DND-41 (cell line): Measurements from ENCODE around the gene CYP27B1.

Experiments
- ATAC-seq: fragments of 200-7000 bp; cut with Tn5 transposase; 3 replicates; pipeline ENCODE4 v1.9.1; 2021; ENCODE audit warnings: low read depth; ENCODE audit not compliant: insufficient read depth
- DNase-seq: peaks from one replicate; pipeline ENCODE4 v3.0.0-alpha.2; 2020
- H2AFZ ChIP-seq: 2 replicates; pipeline ENCODE4 v1.6.0; 2012; ENCODE audit warnings: low read depth, low read length
- H3K27ac ChIP-seq: 2 replicates; pipeline ENCODE4 v1.5.1; 2012; ENCODE audit warnings: low read length, inconsistent platforms
- H3K27me3 ChIP-seq: fragments of 200-600 bp; sonication (generic); 2 replicates; pipeline ENCODE4 v1.6.0; 2012; ENCODE audit warnings: low read length, mild to moderate bottlenecking, inconsistent platforms; ENCODE audit not compliant: insufficient read depth, poor library complexity
- H3K36me3 ChIP-seq: 2 replicates; pipeline ENCODE4 v1.5.1; 2012; ENCODE audit warnings: low read length, inconsistent platforms; ENCODE audit not compliant: insufficient read depth
- H3K4me1 ChIP-seq: 2 replicates; pipeline ENCODE4 v1.5.1; 2012; ENCODE audit warnings: mild to moderate bottlenecking, low read length; ENCODE audit not compliant: insufficient read depth
- H3K4me2 ChIP-seq: 2 replicates; pipeline ENCODE4 v1.6.0; 2012; ENCODE audit warnings: mild to moderate bottlenecking, moderate library complexity, low read length, inconsistent platforms; ENCODE audit not compliant: insufficient read depth
- H3K4me3 ChIP-seq, 2 experiments: fragments of 200-600 bp in 1 of 2; shearing (Covaris generic) in 1 of 2; 2 replicates each; pipeline ENCODE4 v1.5.1; 2012 to 2016; ENCODE audit warnings: inconsistent platforms in 2 of 2, low read length in 2 of 2, mild to moderate bottlenecking in 2 of 2, low read depth in 1 of 2, moderate library complexity in 1 of 2
- H3K79me2 ChIP-seq: 2 replicates; pipeline ENCODE4 v1.6.0; 2012; ENCODE audit warnings: low read length, inconsistent platforms; ENCODE audit not compliant: insufficient read depth
- H3K9ac ChIP-seq: 2 replicates; pipeline ENCODE4 v1.6.0; 2012; ENCODE audit warnings: low read depth, mild to moderate bottlenecking, inconsistent platforms, low read length, moderate library complexity
- H3K9me3 ChIP-seq: 2 replicates; pipeline ENCODE4 v1.5.1; 2012; ENCODE audit warnings: low read length, moderate library complexity, mild to moderate bottlenecking, inconsistent platforms; ENCODE audit not compliant: insufficient read depth, severe bottlenecking
- H4K20me1 ChIP-seq: 2 replicates; pipeline ENCODE4 v1.6.0; 2012; ENCODE audit warnings: low read length; ENCODE audit not compliant: insufficient read depth
- CTCF ChIP-seq: IDR thresholded peaks from 2 replicates; pipeline ENCODE4 v1.5.1; 2012; ENCODE audit warnings: borderline replicate concordance, low read length, moderate library complexity, mild to moderate bottlenecking; ENCODE audit not compliant: poor library complexity, severe bottlenecking; ENCODE audit errors: extremely low read depth
- EZH2 ChIP-seq: IDR thresholded peaks from 3 replicates; pipeline ENCODE4 v1.6.1; 2012; ENCODE audit warnings: borderline replicate concordance, low read depth, mild to moderate bottlenecking, moderate library complexity, low read length, inconsistent platforms; ENCODE audit not compliant: severe bottlenecking

CYP27B1 gene

GRCh38 chr12:57806677-57807076, 39.8 kb upstream of the CYP27B1 start:
- no peak for TF ChIP-seq EZH2
- no peak for TF ChIP-seq CTCF
- Histone ChIP-seq H3K27ac (no peak overlapping the region), H3K36me3 (peaks cover 5% of the 10 kb centered on the region; the same call in 1 of the 2 replicates), H3K4me1 (no peaks in the 10 kb centered on the region), H3K27me3 (no peaks in the 10 kb centered on the region), H3K4me2 (no peak overlapping the region), H2AFZ (no peak overlapping the region), H4K20me1 (no peaks in the 10 kb centered on the region), H3K9ac (no peak overlapping the region), H3K79me2 (no peaks in the 10 kb centered on the region), H3K4me3 (no peak overlapping the region), H3K9me3 (no peaks in the 10 kb centered on the region)
- no peak for DNase-seq
- no peak for ATAC-seq

GRCh38 chr12:57803319-57803893, 36.5 kb upstream of the CYP27B1 start:
- H3K9ac ChIP-seq, result no peak overlapping the region
- H2AFZ ChIP-seq, result no peak overlapping the region
- no peak overlapping the region for H3K4me3 ChIP-seq
- no peak overlapping the region for H3K27ac ChIP-seq
- no peaks in the 10 kb centered on the region for H3K27me3 ChIP-seq
- peak; percentile 78 for ATAC-seq
- TF ChIP-seq EZH2, result no peak
- peak; percentile 79 for TF ChIP-seq CTCF
- no peaks in the 10 kb centered on the region for H4K20me1 ChIP-seq
- peaks cover 11% of the 10 kb centered on the region; the same call in 1 of the 2 replicates for H3K36me3 ChIP-seq
- H3K79me2 ChIP-seq, result no peaks in the 10 kb centered on the region
- no peak overlapping the region for H3K4me2 ChIP-seq
- DNase-seq, result peak; percentile 43
- no peaks in the 10 kb centered on the region for H3K4me1 ChIP-seq
- no peaks in the 10 kb centered on the region for H3K9me3 ChIP-seq

GRCh38 chr12:57802607-57803006, 35.7 kb upstream of the CYP27B1 start:
- no peak overlapping the region for H3K9ac ChIP-seq

More at GRCh38 chr12:57802607-57803006, 35.7 kb upstream of the CYP27B1 start:
- TF ChIP-seq CTCF (no peak), EZH2 (no peak)
- H3K27ac ChIP-seq, result no peak overlapping the region
- peaks cover 15% of the 10 kb centered on the region; the same call in 1 of the 2 replicates for H3K36me3 ChIP-seq
- H3K4me2 ChIP-seq, result no peak overlapping the region
- H3K9me3 ChIP-seq, result no peaks in the 10 kb centered on the region
- H3K79me2 ChIP-seq, result no peaks in the 10 kb centered on the region
- no peaks in the 10 kb centered on the region for H3K4me1 ChIP-seq
- no peak for DNase-seq
- H3K4me3 ChIP-seq, result no peak overlapping the region
- ATAC-seq, result no peak
- no peaks in the 10 kb centered on the region for H3K27me3 ChIP-seq
- H2AFZ ChIP-seq, result no peak overlapping the region
- no peaks in the 10 kb centered on the region for H4K20me1 ChIP-seq
